ENCODE data around the gene ERN1.

GRCh38 chr17:64077379-64077778 lies 52.6 kb downstream of the ERN1 start:
- TF ChIP-seq MAX (IDR thresholded peaks at IDR 0.05; ENCODE audit: insufficient read depth, insufficient read length): no peak
- no peak for TF ChIP-seq CTCF (IDR thresholded peaks at IDR 0.05; ENCODE audit: extremely low read depth in 1 of 2, insufficient read depth in 1 of 2, low read depth in 1 of 2, low read length in 2 of 2)
- TF ChIP-seq FOS (IDR thresholded peaks at IDR 0.05; ENCODE audit: borderline replicate concordance, insufficient read depth, low read length): no peak
- TF ChIP-seq EZH2 (IDR thresholded peaks at IDR 0.05; ENCODE audit: borderline replicate concordance, low read depth, low read length, severe bottlenecking): no peak
- no peak for TF ChIP-seq POLR2A (IDR thresholded peaks at IDR 0.05; ENCODE audit: low read depth, low read length)
